Tibial artery (tissue), 4 donors: ENCODE measurements around the gene NMRK2.

ENCODE experiments used
- DNase-seq, 2 donors: peaks; one replicate each; pipeline ENCODE4 v3.0.0-alpha.2; 2019
- H3K27ac ChIP-seq, 2 donors: fragments of 200-600 bp; sonication (generic) in 1 of 2; 1 replicate in 1 of 2; 2 replicates in 1 of 2; pipeline ENCODE4 v1.5.1; 2018 to 2019; ENCODE audit warnings: mild to moderate bottlenecking in 1 of 2
- H3K27me3 ChIP-seq, 2 donors: fragments of 200-600 bp; sonication (generic) in 1 of 2; one replicate each; pipeline versions ENCODE4 v1.5.1 to v1.6.0; 2016 to 2019
- H3K36me3 ChIP-seq, 3 donors: fragments of 200-600 bp; sonication (generic) in 2 of 3; one replicate each; pipeline ENCODE4 v1.5.1; 2016 to 2019; ENCODE audit warnings: mild to moderate bottlenecking in 2 of 3
- H3K4me1 ChIP-seq, 4 donors: fragments of 200-600 bp; sonication (generic) in 2 of 4; 1 replicate in 3 of 4; 2 replicates in 1 of 4; pipeline ENCODE4 v1.5.1; 2016 to 2019
- H3K4me3 ChIP-seq, 2 donors: fragments of 200-600 bp; sonication (generic) in 1 of 2; 1 replicate in 1 of 2; 2 replicates in 1 of 2; pipeline ENCODE4 v1.5.1; 2018 to 2019; ENCODE audit warnings: mild to moderate bottlenecking in 2 of 2
- H3K9me3 ChIP-seq, 3 donors: fragments of 200-600 bp; sonication (generic) in 1 of 3; one replicate each; pipeline ENCODE4 v1.5.1; 2016 to 2019
- CTCF ChIP-seq, 2 experiments: fragments of 200-600 bp in 1 of 2; fragments of 450-650 bp in 1 of 2; IDR thresholded peaks; one replicate each; pipeline ENCODE4 v1.5.1; 2017 to 2019; ENCODE audit warnings: antibody characterized with exemption in 2 of 2, mild to moderate bottlenecking in 1 of 2, moderate library complexity in 1 of 2
- intact Hi-C: fragments of 100-400 bp; cut with DNase I; formaldehyde crosslinking; loops from one replicate; pipeline ENCODE4 v1.15.0; 2023; ENCODE audit warnings: low total_unique reads

Gene NMRK2

DNA sequence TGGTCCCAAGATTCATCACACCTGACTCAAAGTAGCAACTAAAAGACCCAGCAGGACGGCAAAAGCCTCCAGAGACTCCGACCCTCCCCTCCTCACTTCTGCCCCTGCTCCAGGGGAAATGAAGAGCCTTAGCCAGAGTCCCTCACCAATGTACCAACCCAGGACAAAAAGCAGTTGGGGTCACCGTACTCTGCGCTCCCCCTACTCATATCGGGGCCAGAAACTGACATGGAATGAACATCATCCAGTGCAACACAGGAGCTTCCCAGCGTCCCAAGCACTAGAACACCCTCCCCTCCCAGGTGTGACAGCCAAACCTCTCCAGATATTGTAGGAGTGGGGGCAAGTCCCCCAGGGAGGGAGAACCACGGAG is 50.7 kb downstream of the NMRK2 start:
- TF ChIP-seq CTCF (IDR thresholded peaks at IDR 0.05), result no peak
- no peak for DNase-seq
- Histone ChIP-seq H3K4me1 (peaks cover 0 to 57% (median 43%) of the 10 kb centered on the region in 4 donors), H3K4me3 (peak overlapping the region; percentile 75 to 89), H3K36me3 (peaks cover 57 to 58% (median 57%) of the 10 kb centered on the region in 3 donors), H3K27ac (peak overlapping the region; percentile 91 to 94), H3K9me3 (no peaks in the 10 kb centered on the region), H3K27me3 (no peaks in the 10 kb centered on the region)
- intact Hi-C loops, result loop anchor here (10.0 kb wide), 2 partner anchors 141 to 201 kb away; partner anchors contain the start of genes ANKRD24, MAP2K2 and SIRT6

DNA sequence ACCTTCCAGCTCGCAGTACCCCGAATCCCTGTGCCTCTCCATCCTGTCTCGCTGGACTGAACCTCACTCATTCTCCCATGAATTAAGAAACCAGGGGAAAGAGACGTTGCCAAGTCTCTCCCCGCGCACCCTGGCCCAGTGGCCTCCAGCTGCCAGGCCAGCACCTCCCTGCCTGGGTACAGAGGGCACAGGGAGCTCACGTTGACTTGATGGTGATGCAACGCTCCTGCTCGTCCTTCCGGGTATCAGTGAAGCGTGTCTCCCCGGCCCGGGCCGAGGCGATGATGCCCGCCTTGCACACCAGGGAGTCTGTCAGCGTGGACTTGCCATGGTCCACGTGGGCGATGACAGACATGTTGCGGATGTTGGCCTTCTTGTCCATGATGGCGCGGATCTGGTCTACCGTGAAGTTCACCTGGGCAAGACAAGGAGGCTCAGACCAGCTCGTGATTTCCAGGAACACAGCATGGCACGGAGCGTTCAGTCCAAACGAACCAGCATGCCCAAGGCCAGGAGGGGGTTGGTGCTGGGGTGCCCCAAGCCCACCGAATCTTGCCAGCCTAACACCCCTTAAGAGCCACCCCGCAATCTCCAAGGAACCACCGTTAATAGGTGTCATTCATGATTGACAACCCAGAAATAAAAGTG is 51.2 kb downstream of the NMRK2 start:
- intact Hi-C loops, result loop anchor here (10.0 kb wide), 2 partner anchors 141 to 201 kb away; partner anchors contain the start of genes ANKRD24, MAP2K2 and SIRT6
- peak in 1 of 2 donors; percentile 69 for DNase-seq
- Histone ChIP-seq H3K9me3 (no peaks in the 10 kb centered on the region), H3K27me3 (no peaks in the 10 kb centered on the region), H3K4me1 (peaks cover 0 to 57% (median 43%) of the 10 kb centered on the region in 4 donors), H3K27ac (peak overlapping the region; percentile 91 to 94), H3K4me3 (peak overlapping the region; percentile 75 to 89), H3K36me3 (peaks cover 52 to 53% (median 52%) of the 10 kb centered on the region in 3 donors)
- TF ChIP-seq CTCF (IDR thresholded peaks at IDR 0.05), result no peak

GRCh38 chr19:3984584-3984907 is 51.7 kb downstream of the NMRK2 start:
- Histone ChIP-seq H3K27ac (peak overlapping the region; percentile 91 to 94), H3K36me3 (peaks cover 47 to 48% (median 47%) of the 10 kb centered on the region in 3 donors), H3K27me3 (no peaks in the 10 kb centered on the region), H3K4me1 (peaks cover 0 to 57% (median 43%) of the 10 kb centered on the region in 4 donors), H3K9me3 (no peaks in the 10 kb centered on the region), H3K4me3 (peak overlapping the region; percentile 75 to 89)
- intact Hi-C loops, result loop anchor here (10.0 kb wide), 2 partner anchors 140 to 200 kb away; partner anchors contain the start of genes ANKRD24, MAP2K2 and SIRT6
- TF ChIP-seq CTCF (IDR thresholded peaks at IDR 0.05), result no peak
- DNase-seq, result no peak

DNA sequence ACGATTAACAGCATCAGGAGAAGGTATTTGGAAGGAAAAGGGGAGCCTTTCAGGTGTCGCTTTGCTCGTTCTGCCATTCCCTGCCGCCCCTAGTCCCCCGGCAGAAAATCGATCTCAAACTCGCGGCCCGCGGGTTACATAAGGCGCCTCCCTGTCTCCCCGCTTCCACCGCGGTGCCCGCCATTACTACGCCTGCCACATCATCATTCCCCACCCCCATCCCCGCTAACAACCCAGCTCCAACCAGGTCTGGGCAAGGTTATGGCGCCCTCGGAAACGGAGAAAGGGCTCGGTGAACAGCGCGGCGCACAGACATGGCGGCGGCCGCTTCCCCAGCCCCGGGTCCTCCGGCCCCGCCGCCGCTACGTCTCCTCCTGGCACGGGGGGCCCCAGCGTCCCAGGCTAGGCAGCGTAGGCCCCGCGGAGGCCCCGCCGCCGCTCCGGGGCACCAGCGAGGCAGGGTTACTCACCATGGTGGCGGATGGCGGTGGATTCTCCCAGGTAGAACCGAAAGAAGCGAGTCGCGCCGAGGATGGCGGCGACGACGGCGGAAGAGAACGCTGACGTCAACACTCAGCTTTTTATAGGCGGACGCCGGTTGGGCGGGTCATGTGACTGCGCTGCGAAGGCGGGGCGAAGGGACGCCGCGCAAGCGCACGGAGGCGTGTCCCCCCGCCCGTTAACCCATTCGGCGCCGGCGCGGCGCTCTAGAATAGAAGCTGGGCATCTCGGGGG is 52.2 kb downstream of the NMRK2 start, which contains the start of gene EEF2:
TSS of gene EEF2 (minus strand) at position 556 of the 735 bp plus-strand sequence. CDS start at position 473, 83 bp downstream.
- intact Hi-C loops, result loop anchor here (5.0 to 10.0 kb wide), 3 partner anchors 72 to 200 kb away; partner anchors contain the start of genes ANKRD24, MAP2K2 and SIRT6
- Histone ChIP-seq H3K4me1 (peaks cover 0 to 57% (median 43%) of the 10 kb centered on the region in 4 donors), H3K27me3 (no peaks in the 10 kb centered on the region), H3K36me3 (peaks cover 42 to 43% (median 42%) of the 10 kb centered on the region in 3 donors), H3K4me3 (peak within 1 kb of the TSS; percentile 75 to 89), H3K27ac (peak within 1 kb of the TSS; percentile 91 to 94), H3K9me3 (no peaks in the 10 kb centered on the region)
- peak; percentile 84 to 93 for DNase-seq
- no peak for TF ChIP-seq CTCF (IDR thresholded peaks at IDR 0.05)

DNA sequence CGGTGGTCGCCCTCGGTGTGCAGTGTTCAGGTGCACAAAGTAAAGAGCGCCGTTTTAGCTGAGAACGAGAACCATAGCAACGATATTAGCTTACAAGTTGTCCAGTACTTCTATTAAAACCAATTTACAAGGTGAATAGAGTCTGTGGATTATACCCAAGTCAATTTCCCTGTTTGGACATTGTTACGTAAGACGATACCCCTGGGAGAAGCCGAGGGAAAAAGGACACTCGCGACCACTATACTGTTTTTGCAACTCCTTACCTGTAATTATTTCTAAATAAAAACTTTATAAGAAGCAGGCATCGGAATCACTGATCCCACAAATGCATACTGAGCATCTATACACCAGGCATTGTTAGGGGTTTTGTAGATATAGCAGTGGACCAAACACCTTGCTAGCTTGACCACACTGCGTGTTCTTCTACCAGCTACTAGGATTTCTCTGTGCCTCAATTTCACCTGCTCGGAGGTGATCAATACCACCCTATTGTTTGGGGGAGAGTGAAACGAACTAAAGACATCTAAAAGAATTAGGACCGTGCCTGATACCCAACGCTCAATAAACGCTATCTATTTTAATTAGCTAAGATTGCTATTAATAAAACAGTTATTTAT is 52.9 kb downstream of the NMRK2 start:
- Histone ChIP-seq H3K27me3 (no peaks in the 10 kb centered on the region), H3K9me3 (no peaks in the 10 kb centered on the region), H3K4me3 (peak overlapping the region; percentile 75 to 89), H3K36me3 (peaks cover 35 to 36% (median 35%) of the 10 kb centered on the region in 3 donors), H3K4me1 (peaks cover 0 to 57% (median 43%) of the 10 kb centered on the region in 4 donors), H3K27ac (peak overlapping the region; percentile 91 to 94)
- no peak for DNase-seq
- intact Hi-C loops, result loop anchor here (5.0 to 10.0 kb wide), 3 partner anchors 72 to 199 kb away; partner anchors contain the start of genes ANKRD24, MAP2K2 and SIRT6
- no peak for TF ChIP-seq CTCF (IDR thresholded peaks at IDR 0.05)
